Activated CD8-positive, alpha-beta T cell treated with anti-CD3 and anti-CD28 coated beads, Interleukin-2, amount 10 ng/mL, durations not matched to agents 7 days and 5 days (primary cell): ENCODE results near the gene ANKRD61. TPM values are rescaled to one million over a fixed set of nuclear protein-coding genes. Genes with fewer than 3 reads are reported as not detected.
"Not testable (repeated sequence)": the region's sequence is repeated elsewhere in the genome, so short reads cannot be mapped to it uniquely, and the experiment has no call there.

ENCODE experiments used
- ATAC-seq: fragments of 150-1000 bp; cut with Tn5 transposase; one replicate; pipeline ENCODE4 v1.10.0; 2021; ENCODE audit warnings: moderate library complexity
- CTCF ChIA-PET: fragments of 350-600 bp; sonication (Branson Sonifier 250); formaldehyde crosslinking; loops from one replicate; lab custom pipeline; 2021; ENCODE audit warnings: antibody characterized with exemption; lab: Charles Lee
- POLR2A ChIA-PET: fragments of 350-600 bp; sonication (Branson Sonifier 250); formaldehyde crosslinking; loops from one replicate; lab custom pipeline; 2021; ENCODE audit warnings: antibody characterized with exemption; lab: Charles Lee
- DNase-seq: peaks from one replicate; pipeline ENCODE4 v3.0.0-alpha.2; 2020
- H3K27ac Mint-ChIP-seq: one replicate; pipeline ENCODE4 v1.8.0; 2021; ENCODE audit warnings: mild to moderate bottlenecking, mixed read lengths
- H3K27me3 Mint-ChIP-seq: one replicate; pipeline ENCODE4 v1.8.0; 2021; ENCODE audit warnings: low read depth, mixed read lengths
- H3K36me3 Mint-ChIP-seq: one replicate; pipeline ENCODE4 v1.8.0; 2021; ENCODE audit warnings: low read depth, mixed read lengths
- H3K4me1 Mint-ChIP-seq: one replicate; pipeline ENCODE4 v1.8.0; 2021; ENCODE audit warnings: low read depth, mixed read lengths
- H3K4me3 Mint-ChIP-seq: one replicate; pipeline ENCODE4 v1.8.0; 2021; ENCODE audit warnings: mild to moderate bottlenecking, mixed read lengths
- H3K9me3 Mint-ChIP-seq: one replicate; pipeline ENCODE4 v1.8.0; 2022; ENCODE audit warnings: mixed read lengths; ENCODE audit not compliant: insufficient read depth
- total RNA-seq, 2 experiments: library from RNA; stranded (reverse); gene quantifications; one replicate each; pipeline ENCODE4 v1.2.3, GENCODE V29; 2021

ANKRD61 gene
- total RNA-seq, 2 experiments from 2014 or later = 0.26 to 0.29 TPM

DNA sequence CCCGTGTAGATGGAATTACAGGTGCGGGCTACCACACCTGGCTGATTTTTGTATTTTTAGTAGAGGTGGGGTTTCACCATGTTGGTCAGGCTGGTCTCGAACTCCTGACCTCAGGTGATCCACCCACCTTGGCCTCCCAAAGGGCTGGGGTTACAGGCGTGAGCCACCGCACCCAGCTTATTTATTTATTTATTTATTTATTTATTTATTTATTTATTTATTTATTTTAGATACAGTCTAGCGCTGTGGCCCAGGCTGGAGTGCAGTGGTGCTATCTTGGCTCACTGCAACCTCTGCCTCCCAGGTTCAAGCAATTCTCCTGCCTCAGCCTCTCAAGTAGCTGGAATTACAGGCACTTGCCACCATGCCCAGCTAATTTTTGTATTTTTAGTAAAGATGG lies 51.9 kb downstream of the ANKRD61 start:
- DNase-seq, ATAC-seq, H3K27ac Mint-ChIP-seq, H3K4me3 Mint-ChIP-seq, H3K4me1 Mint-ChIP-seq, H3K27me3 Mint-ChIP-seq, H3K36me3 Mint-ChIP-seq, CTCF ChIA-PET, H3K9me3 Mint-ChIP-seq: not testable (repeated sequence)
- POLR2A ChIA-PET = interaction anchor here (0.7 kb wide), 1 partner anchor 57 kb away, joined by 3 read pairs; no protein-coding TSS in a partner anchor

Other genes starting within 250 kb of the ANKRD61 start
- gene RNF216, start 249.7 kb upstream of the ANKRD61 start, total RNA-seq = 10 to 100 TPM; 31.3 to 33.4 TPM
- not detected for gene OCM, start 150.6 kb upstream of the ANKRD61 start, total RNA-seq
- 100 to 1,000 TPM; 105 to 121 TPM for gene CCZ1, start 132.6 kb upstream of the ANKRD61 start, total RNA-seq
- gene RSPH10B, start 60.7 kb upstream of the ANKRD61 start, total RNA-seq = under 1 TPM; 0.18 to 0.37 TPM
- 10 to 100 TPM; 19.4 to 21.1 TPM for gene PMS2, start 22.3 kb upstream of the ANKRD61 start, total RNA-seq
- 10 to 100 TPM; 39.3 to 41.7 TPM for gene AIMP2, start 22.1 kb upstream of the ANKRD61 start, total RNA-seq
- gene EIF2AK1, start 27.8 kb downstream of the ANKRD61 start, total RNA-seq = 100 to 1,000 TPM in 1 of 2 experiments, 10 to 100 TPM in 1; 96.0 to 103 TPM
- gene USP42, start 73.6 kb downstream of the ANKRD61 start, total RNA-seq = 10 to 100 TPM; 15.0 to 16.9 TPM
- gene CYTH3, start 241.2 kb downstream of the ANKRD61 start, total RNA-seq = 1 to 10 TPM; 1.9 to 2.3 TPM